Activated CD4-positive, alpha-beta T cell treated with anti-CD3 and anti-CD28 coated beads for 48 hours (primary cell): Measurements from ENCODE around the gene PSMD5.

Experiments used
- DNase-seq: peaks from one replicate; pipeline ENCODE4 v3.0.0-alpha.2; 2020

PSMD5 gene

GRCh38 chr9:120842685-120843485, at the start of gene PSMD5:
TSS of gene PSMD5 (minus strand) at chr9:120842922. CDS start at chr9:120842909, 13 bp downstream.
- peak; percentile 98 for DNase-seq

DNA sequence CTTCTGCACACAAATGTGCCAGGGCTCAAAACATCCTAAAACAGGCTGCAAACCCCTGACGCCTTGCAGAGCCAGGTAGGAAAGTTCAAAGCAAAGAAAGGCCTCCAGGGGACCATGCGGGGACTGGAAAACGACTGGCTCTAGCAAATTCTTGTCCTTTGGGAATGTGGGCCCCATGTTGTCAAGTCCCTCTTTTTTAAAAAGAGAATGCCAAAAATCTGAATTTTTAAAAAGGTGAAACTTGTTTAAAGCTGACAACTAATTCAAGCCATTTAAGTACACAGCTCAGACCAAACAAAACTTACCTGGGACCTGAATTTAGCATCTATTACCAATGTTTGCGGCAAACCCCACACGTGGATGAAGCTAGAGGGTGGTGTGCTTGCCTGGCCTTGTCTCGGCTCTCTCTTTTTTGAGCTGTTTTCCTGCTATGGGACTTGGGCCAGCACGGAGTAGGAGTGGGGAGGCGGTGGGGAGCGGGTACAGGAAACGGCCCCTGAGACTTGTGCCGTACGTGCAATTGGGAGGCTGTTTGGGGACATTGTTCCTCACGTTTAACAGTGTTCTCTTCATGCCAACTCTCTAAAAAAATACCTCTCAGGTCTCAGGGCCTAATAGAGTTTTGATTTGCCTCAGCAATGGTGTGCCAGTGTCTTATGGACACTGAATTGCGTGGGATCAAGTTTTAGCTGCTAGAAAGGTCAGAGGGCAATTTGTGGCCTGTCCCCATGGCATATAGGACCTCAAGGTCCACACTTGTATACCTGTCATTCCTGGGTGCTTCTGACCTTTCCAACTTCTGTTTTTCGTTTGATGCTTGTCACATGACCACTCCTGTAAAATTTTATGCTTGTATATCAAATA, 49.4 kb upstream of the PSMD5 start:
- DNase-seq, result no peak

GRCh38 chr9:120891245-120891883, 48.6 kb upstream of the PSMD5 start:
- DNase-seq, result peak; percentile 82

DNA sequence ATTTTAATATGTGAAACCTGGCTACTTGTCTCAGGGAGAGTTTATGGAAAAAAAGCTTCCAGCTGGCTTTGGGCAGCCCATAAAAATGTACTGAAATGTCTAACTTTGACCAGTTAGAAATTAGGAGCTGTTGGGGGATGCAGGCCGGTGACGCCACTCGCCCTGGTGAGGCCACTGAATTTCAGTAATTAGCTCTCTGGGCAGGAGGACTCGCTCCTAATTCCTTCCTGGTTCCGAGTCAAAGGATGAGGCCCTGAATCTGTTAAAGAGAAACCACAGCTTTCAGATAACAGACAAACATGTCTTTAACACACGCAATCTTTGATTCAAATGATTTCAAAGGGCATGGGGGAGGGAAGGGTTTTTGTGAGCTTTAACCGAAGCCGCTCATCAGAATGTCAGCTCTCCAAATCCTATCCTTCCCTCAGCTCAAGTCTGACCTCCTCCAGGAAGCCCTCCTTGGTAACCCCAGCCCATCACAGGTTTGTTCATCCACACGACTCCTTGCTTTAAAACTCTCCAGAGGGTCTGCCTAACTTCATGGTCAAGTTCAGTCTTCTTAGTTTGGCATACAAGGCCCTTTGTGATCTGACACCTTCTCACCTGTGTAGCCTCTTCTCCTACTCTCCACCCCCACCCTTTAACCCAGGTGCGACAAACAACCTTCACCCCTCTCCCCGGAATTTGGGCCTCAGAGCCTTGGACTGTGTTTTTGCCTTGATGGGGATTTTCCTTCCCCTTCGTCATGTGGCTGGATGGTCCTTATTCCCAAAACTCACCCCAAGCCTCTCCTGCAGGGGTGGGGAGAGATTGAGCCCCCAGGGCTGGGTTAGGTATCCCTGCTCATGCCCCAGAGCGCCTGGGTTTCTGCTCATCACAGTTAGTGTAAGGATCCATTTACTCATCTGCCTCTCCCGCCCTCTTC, 47.9 kb upstream of the PSMD5 start:
- no peak for DNase-seq

GRCh38 chr9:120889606-120890271, 47.0 kb upstream of the PSMD5 start:
- no peak for DNase-seq

- no peak for DNase-seq
These were observed 45.9 kb upstream of the PSMD5 start for GRCh38 chr9:120888626-120889025.

GRCh38 chr9:120886490-120886967, 43.8 kb upstream of the PSMD5 start:
- DNase-seq, result no peak

DNA sequence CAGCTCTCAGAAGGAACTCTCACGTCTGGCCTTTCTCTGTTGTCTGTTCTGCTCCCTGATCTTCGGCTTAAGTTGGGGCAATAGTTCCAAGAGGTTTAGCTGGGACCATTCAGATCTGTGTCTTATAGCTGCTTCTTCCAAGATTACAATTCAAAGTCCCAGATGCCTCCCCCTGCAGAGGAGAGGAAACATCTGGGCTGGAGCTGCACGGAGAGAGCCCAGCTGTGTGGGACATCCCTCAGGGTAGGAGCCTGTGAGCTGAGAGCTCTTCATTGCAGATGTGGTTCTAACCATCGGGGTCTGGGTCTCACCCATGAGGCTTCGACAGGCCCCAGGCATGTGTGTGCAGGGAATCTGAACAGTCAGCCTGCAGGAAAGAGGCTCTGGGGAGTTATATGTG, 43.2 kb upstream of the PSMD5 start:
- DNase-seq, result no peak

- no peak for DNase-seq
These were observed 42.7 kb upstream of the PSMD5 start for GRCh38 chr9:120885457-120885856.

- DNase-seq, result no peak
These were observed 40.9 kb upstream of the PSMD5 start for GRCh38 chr9:120883608-120883996.

- DNase-seq, result no peak
These were observed 40.3 kb upstream of the PSMD5 start for GRCh38 chr9:120882935-120883607.

DNA sequence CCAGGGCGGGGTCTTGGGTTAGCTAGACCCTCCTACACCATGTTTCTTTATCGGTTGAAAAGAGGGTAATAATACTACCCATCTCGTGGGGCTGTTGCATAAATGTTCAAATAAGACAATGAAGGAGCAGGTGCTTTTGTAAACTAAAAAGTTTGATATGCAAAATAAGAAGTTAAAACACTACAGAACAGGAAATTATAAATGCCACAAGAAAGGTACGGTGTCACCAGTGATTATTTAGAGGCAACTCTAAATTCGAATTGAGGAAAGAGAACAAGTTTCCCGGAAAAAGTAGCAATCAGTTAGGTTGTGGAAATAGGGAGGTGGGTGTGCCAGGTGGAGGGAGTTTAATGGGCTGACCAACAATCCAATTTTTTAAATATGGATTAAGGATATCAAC, 36.7 kb upstream of the PSMD5 start:
- DNase-seq, result no peak

DNA sequence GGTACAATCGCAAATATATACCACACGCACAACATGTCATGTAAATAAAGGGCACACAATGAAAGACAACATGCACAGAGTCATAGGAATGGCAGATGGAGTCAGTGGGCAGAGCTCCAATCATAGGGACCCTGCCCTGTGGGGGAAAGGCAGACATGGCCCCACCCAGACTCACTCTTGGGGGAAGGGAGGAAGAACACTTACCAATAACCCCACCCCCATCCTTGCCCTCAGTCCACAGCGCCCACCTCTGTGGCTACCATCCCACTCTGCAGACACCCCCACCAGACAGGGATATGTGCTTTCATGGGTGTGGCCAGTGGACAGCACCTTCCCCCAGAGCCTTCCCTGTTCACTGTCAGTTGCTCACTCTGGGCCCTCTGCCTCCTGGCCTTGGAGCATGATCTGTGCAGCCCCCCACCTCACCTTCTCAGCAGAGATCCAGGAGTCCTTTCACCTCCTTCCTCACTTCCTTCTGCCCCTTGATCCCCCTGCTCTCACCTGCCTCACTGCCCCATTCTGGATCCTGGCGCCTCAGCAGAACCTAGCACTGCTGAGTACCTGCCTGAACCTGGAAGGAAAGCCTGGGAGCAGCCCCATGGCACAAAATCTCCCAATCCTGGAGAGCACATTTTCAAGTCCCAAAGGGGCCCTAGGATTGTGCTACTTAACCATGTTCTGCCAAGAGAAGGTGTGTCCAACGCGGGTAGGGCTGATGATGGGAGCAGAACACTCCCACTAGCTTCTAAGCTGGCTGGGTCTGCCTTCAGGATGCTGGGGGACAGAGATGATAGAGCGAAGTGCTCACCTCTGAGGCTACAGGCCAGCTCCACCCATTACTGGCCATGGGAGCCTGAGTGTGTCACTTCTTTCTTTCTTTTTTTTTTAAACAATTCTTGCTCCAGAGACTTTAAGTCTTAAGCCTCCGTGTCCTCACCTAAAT, 35.7 kb upstream of the PSMD5 start:
- DNase-seq, result peak; percentile 40

DNA sequence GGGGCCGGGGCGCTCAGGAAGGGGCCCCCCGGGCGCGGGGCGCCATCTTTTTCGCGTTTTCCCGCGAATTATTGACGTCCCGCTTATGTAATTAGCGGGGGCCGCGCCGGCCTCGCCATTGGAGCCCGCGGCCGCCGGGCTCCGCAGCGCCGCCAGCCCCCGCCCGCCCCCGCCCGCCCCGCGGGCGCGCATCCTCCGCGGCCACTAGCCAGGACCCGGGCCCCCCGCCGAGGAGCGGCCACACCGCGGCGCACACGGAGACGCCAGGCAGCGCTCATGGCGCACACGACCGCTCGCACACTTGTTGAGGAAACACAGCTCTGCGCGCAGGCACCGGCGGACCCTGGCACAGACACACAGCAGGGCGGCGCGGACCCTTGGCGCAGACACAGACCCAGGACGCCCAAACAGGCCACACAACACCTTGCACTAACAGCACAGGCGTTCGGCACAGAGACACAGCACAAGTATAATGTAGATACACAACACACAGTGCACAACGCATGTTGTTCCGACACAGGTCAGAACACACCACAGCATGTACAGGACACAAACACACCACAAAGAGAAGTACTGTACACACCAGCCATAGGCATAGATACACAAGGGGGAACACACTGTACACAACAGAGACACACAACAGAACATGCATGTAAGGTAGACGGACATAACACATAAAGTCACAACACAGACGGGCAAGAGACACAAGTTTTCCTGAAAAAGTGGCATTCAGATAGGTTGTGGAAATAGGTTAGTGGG, 34.7 kb upstream of the PSMD5 start:
- DNase-seq, result peak; percentile 86

DNA sequence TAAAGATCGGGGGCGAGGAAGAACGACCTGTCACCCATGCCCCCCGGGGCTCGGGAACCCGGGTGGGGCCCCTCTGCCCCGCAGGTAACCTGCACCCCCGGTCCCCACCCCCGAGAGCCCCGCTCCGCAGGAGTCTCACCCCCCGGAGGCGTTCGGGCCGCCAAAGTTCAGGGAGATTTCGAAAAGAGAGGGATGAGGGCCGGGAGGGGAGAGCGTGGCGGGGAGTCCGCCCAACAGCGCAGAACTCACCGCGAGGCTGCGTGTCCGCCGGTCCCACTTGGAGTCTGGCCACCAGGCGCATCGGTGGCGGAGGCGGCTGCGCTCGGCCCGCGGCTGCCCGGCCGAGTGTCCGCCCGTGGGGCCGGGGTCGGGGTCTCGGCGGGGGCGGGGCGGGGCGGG, 34.1 kb upstream of the PSMD5 start, which contains the start of gene PHF19:
Gene PHF19 (minus strand): TSS at position 347 of the 399 bp plus-strand sequence. CDS start 2,447 bp downstream, outside the sequence.
- DNase-seq, result peak; percentile 68

DNA sequence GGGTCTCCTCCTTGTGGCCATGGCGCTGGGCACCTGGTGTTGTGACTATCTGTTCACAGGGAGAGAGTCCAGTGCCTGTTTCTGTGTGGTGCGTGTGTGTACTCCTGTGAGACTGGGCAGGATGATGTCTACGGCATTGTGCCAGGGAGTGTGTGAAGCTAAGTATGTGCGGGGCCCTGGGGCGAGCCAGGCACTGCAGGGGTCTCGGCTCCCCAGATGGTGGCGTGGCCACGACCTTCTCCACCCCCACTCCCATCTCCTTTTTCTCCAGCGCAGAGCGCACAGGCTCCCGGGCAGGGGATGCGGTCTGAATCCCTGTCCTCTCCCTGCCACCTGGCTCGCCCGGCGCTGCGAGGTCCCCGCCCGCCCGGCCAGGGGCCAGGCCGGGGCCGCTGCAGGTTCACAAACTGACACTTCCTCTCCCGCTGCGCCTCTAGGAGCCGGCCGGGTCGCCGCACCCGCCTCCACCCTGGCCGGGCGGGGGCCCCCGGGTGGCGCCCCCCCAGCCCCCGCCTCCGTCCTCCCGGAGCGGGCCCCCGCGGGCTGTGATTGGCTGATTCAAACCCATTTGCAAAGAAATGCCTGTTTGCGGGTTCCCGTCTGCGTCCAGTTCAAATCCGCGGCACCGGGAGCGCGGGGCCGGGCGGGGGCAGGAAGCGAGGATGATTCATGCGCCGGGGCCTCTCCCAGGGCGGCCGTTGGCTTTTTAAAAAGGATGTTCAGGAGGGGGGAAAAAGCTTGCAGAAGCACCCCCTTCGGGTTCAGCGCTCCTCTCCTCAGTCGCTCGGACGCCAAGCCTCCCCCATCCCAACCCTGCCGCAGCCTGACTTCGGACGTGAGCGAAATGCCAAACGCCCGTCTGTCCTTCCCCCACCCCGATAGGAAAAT, 33.5 kb upstream of the PSMD5 start:
- peak; percentile 93 for DNase-seq

DNA sequence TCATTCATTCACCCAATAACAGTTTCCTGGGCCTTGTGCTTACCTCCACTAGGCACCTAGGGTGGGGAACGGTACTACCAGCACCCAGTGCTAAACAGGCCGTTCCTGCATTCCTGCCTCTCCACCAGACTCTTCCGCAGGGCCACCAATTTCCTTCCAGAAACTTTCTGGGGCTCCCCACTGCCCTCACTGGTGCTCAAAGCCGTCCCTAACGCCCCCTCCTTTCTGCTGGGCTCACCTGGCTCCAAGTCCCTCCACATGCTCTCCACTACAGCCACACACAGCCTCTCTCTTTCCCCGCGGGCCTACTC, 32.9 kb upstream of the PSMD5 start:
- no peak for DNase-seq

- DNase-seq, result no peak
These were observed 32.5 kb upstream of the PSMD5 start for GRCh38 chr9:120875195-120875565.
